WTC11 (cell line): ENCODE results near the gene XRCC1. TPM values are rescaled to one million over a fixed set of nuclear protein-coding genes. Genes with fewer than 3 reads are reported as not detected.
A peak's percentile ranks its signal among the peaks of the same experiment; 100 is the strongest.

Source experiments
- ATAC-seq: fragments of 200-7000 bp; cut with Tn5 transposase; 2 replicates; pipeline ENCODE4 v1.10.0; 2021; ENCODE audit warnings: mild to moderate bottlenecking, moderate library complexity
- CTCF ChIA-PET: fragments of 300-600 bp; sonication (Branson Sonifier 250); formaldehyde crosslinking; loops from one replicate; lab custom pipeline; 2021; ENCODE audit warnings: antibody characterized with exemption; lab: Charles Lee
- POLR2A ChIA-PET: fragments of 350-600 bp; sonication (Branson Sonifier 250); formaldehyde crosslinking; loops from one replicate; lab custom pipeline; 2021; ENCODE audit warnings: antibody characterized with exemption; lab: Charles Lee
- DNase-seq: peaks from one replicate; pipeline ENCODE4 v3.0.0; 2021; ENCODE audit warnings: low spot score
- H3K27ac Mint-ChIP-seq: 2 replicates; pipeline ENCODE4 v1.8.0; 2021; ENCODE audit warnings: mixed read lengths
- H3K27me3 Mint-ChIP-seq: 2 replicates; pipeline ENCODE4 v1.8.0; 2021; ENCODE audit warnings: low read depth, mild to moderate bottlenecking, moderate library complexity, mixed read lengths
- H3K36me3 Mint-ChIP-seq: 2 replicates; pipeline ENCODE4 v1.8.0; 2021; ENCODE audit warnings: mixed read lengths
- H3K4me1 Mint-ChIP-seq: 2 replicates; pipeline ENCODE4 v1.8.0; 2022; ENCODE audit warnings: mixed read lengths
- H3K4me3 Mint-ChIP-seq: 2 replicates; pipeline ENCODE4 v1.8.0; 2021; ENCODE audit warnings: mild to moderate bottlenecking, moderate library complexity, mixed read lengths
- H3K9me3 Mint-ChIP-seq: 2 replicates; pipeline ENCODE4 v1.8.0; 2021; ENCODE audit warnings: mixed read lengths
- AFF4 ChIP-seq: sonication (generic); formaldehyde crosslinking; IDR thresholded peaks from 2 replicates; pipeline ENCODE4 v1.8.1; 2023; ENCODE audit warnings: mild to moderate bottlenecking, missing genetic modification reagents, borderline replicate concordance
- ATF2 ChIP-seq: sonication (generic); formaldehyde crosslinking; IDR thresholded peaks from 2 replicates; pipeline ENCODE4 v1.8.1; 2022; ENCODE audit warnings: low read depth, missing genetic modification reagents, borderline replicate concordance
- CTCF ChIP-seq: fragments of 200-600 bp; IDR thresholded peaks from 2 replicates; pipeline ENCODE4 v1.8.0; 2022; ENCODE audit warnings: antibody characterized with exemption
- ESRRA ChIP-seq: sonication (generic); formaldehyde crosslinking; IDR thresholded peaks from 2 replicates; pipeline ENCODE4 v1.8.1; 2022; ENCODE audit warnings: mild to moderate bottlenecking, missing genetic modification reagents, borderline replicate concordance
- GRHL2 ChIP-seq: fragments of 250-450 bp; sonication (Bioruptor Pico); IDR thresholded peaks from 2 replicates; pipeline ENCODE4 v1.8.0; 2022; ENCODE audit warnings: mild to moderate bottlenecking, moderate library complexity; ENCODE audit not compliant: insufficient replicate concordance, severe bottlenecking
- IRF1 ChIP-seq: sonication (generic); formaldehyde crosslinking; IDR thresholded peaks from 2 replicates; pipeline ENCODE4 v1.8.0; 2023; ENCODE audit warnings: missing genetic modification reagents
- IRF2 ChIP-seq: sonication (generic); formaldehyde crosslinking; IDR thresholded peaks from 2 replicates; pipeline ENCODE4 v1.8.0; 2022; ENCODE audit warnings: low read depth, missing genetic modification reagents, borderline replicate concordance
- MXD4 ChIP-seq: fragments of 250-450 bp; sonication (Bioruptor Pico); IDR thresholded peaks from 2 replicates; pipeline ENCODE4 v1.8.0; 2021; ENCODE audit warnings: mild to moderate bottlenecking, moderate library complexity, borderline replicate concordance
- NFE2L1 ChIP-seq: sonication (generic); formaldehyde crosslinking; IDR thresholded peaks from 2 replicates; pipeline ENCODE4 v1.8.1; 2023; ENCODE audit warnings: missing genetic modification reagents
- PRDM15 ChIP-seq: sonication (generic); formaldehyde crosslinking; IDR thresholded peaks from 2 replicates; pipeline ENCODE4 v1.8.0; 2022; ENCODE audit warnings: missing genetic modification reagents
- RORB ChIP-seq: fragments of 250-450 bp; sonication (Bioruptor Pico); IDR thresholded peaks from 2 replicates; pipeline ENCODE4 v1.9.0; 2021; ENCODE audit warnings: mild to moderate bottlenecking
- USF1 ChIP-seq: sonication (generic); formaldehyde crosslinking; IDR thresholded peaks from 2 replicates; pipeline ENCODE4 v1.8.0; 2022; ENCODE audit warnings: mild to moderate bottlenecking, missing genetic modification reagents
- ZBTB43 ChIP-seq: sonication (generic); formaldehyde crosslinking; IDR thresholded peaks from 2 replicates; pipeline ENCODE4 v1.8.1; 2023; ENCODE audit warnings: mild to moderate bottlenecking, missing genetic modification reagents
- ZNF138 ChIP-seq: sonication (generic); formaldehyde crosslinking; conservative IDR thresholded peaks from 2 replicates; pipeline ENCODE4 v1.8.1; 2022; ENCODE audit warnings: mild to moderate bottlenecking, moderate library complexity, missing genetic modification reagents
- ZNF219 ChIP-seq: sonication (generic); formaldehyde crosslinking; IDR thresholded peaks from 2 replicates; pipeline ENCODE4 v1.8.0; 2023; ENCODE audit warnings: missing genetic modification reagents, mild to moderate bottlenecking, borderline replicate concordance
- ZNF232 ChIP-seq: sonication (generic); formaldehyde crosslinking; IDR thresholded peaks from 2 replicates; pipeline ENCODE4 v1.8.0; 2022; ENCODE audit warnings: mild to moderate bottlenecking, missing genetic modification reagents
- ZNF396 ChIP-seq: fragments of 250-450 bp; sonication (Bioruptor Pico); IDR thresholded peaks from 2 replicates; pipeline ENCODE4 v1.8.0; 2021; ENCODE audit warnings: mild to moderate bottlenecking, moderate library complexity, borderline replicate concordance
- ZNF423 ChIP-seq: fragments of 250-450 bp; sonication (Bioruptor Pico); IDR thresholded peaks from 2 replicates; pipeline ENCODE4 v2.1.2; 2022; ENCODE audit warnings: mild to moderate bottlenecking, moderate library complexity
- ZNF512 ChIP-seq: sonication (generic); formaldehyde crosslinking; IDR thresholded peaks from 2 replicates; pipeline ENCODE4 v1.8.1; 2022; ENCODE audit warnings: missing genetic modification reagents, borderline replicate concordance
- ZNF671 ChIP-seq: fragments of 250-450 bp; sonication (Bioruptor Pico); IDR thresholded peaks from 2 replicates; pipeline ENCODE4 v1.8.0; 2021; ENCODE audit warnings: mild to moderate bottlenecking
- total RNA-seq: library from RNA; stranded (reverse); gene quantifications from 3 replicates; pipeline ENCODE4 v1.2.3, GENCODE V29; 2021

XRCC1 gene
- total RNA-seq, 1 experiment from 2014 or later = 48.3 TPM

- ATAC-seq (no peak), DNase-seq (no peak)
- Mint-ChIP-seq H3K4me3 (peak overlapping the region; percentile 91), H3K36me3 (peaks cover 7% of the 10 kb centered on the region; the same call in 1 of the 2 replicates), H3K27me3 (no peaks in the 10 kb centered on the region; the same call in none of the 2 replicates), H3K4me1 (peaks cover 35% of the 10 kb centered on the region), H3K27ac (no peak overlapping the region), H3K9me3 (no peaks in the 10 kb centered on the region)
- ChIA-PET CTCF (interaction anchor here (1.3 to 8.3 kb wide), 3 partner anchors 13 to 81 kb away, joined by 5 to 53 read pairs (median 17); partner anchors contain the start of genes IRGQ and ZNF576), POLR2A (no interaction called here)
- no peak for TF ChIP-seq USF1 (CRISPR knock-in tag)
- no peak for TF ChIP-seq ATF2 (CRISPR knock-in tag)
- no peak for TF ChIP-seq ZNF138 (CRISPR knock-in tag)
- no peak for TF ChIP-seq CTCF
- TF ChIP-seq RORB (CRISPR knock-in tag) = no peak
- no peak for TF ChIP-seq IRF2 (CRISPR knock-in tag)
- TF ChIP-seq ESRRA = no peak
- TF ChIP-seq ZNF232 (CRISPR knock-in tag) = no peak
- no peak for TF ChIP-seq ZNF671 (CRISPR knock-in tag)
- TF ChIP-seq NFE2L1 (CRISPR knock-in tag) = no peak
- TF ChIP-seq AFF4 = no peak
- TF ChIP-seq GRHL2 (CRISPR knock-in tag) = no peak
- TF ChIP-seq PRDM15 (CRISPR knock-in tag) = no peak
- no peak for TF ChIP-seq ZNF219 (CRISPR knock-in tag)
These were observed 6.1 kb upstream of the XRCC1 start for GRCh38 chr19:43581467-43581866.

- Mint-ChIP-seq H3K9me3 (no peaks in the 10 kb centered on the region), H3K36me3 (no peaks in the 10 kb centered on the region), H3K4me1 (peaks cover 46% of the 10 kb centered on the region), H3K27ac (no peak overlapping the region), H3K4me3 (peak overlapping the region; percentile 91), H3K27me3 (no peaks in the 10 kb centered on the region; the same call in none of the 2 replicates)
- no peak for ATAC-seq
- no peak for DNase-seq
- ChIA-PET CTCF (interaction anchor here (1.1 to 1.7 kb wide), 2 partner anchors 24 to 43 kb away, joined by 4 to 5 read pairs; no protein-coding TSS in a partner anchor), POLR2A (no interaction called here)
- TF ChIP-seq ZNF232 (CRISPR knock-in tag) (no peak), MXD4 (CRISPR knock-in tag) (no peak), ZNF512 (no peak), ZBTB43 (CRISPR knock-in tag) (no peak), IRF1 (CRISPR knock-in tag) (no peak), ZNF396 (no peak), ZNF423 (CRISPR knock-in tag) (no peak)
These were observed 3.5 kb upstream of the XRCC1 start for GRCh38 chr19:43578787-43579186.
